Mesenteric fat pad (tissue), 1 donor: ENCODE results near the gene TCF12. TPM values are rescaled to one million over a fixed set of nuclear protein-coding genes. Genes with fewer than 3 reads are reported as not detected.

Experiments used
- DNase-seq: peaks from one replicate; pipeline ENCODE4 v3.0.0-alpha.2; 2020; ENCODE audit warnings: low spot score
- total RNA-seq: library from RNA; stranded (reverse); fragmentation: NEBNext Ultra II Directional; extraction: Animal tissue kit (Norgen Biotek cat#: 25700); gene quantifications from one replicate; pipeline ENCODE4 v1.2.1, GENCODE V29; 2021
- donor health status: DM: yes; HTN: yes; CAD: no.

The TCF12 gene
- total RNA-seq, 1 donor from 2014 or later, result 103 TPM

- DNase-seq, result no peak
These were observed 287.6 kb downstream of the TCF12 start for GRCh38 chr15:57205996-57206395.

GRCh38 chr15:57213862-57214261, 295.4 kb downstream of the TCF12 start:
- no peak for DNase-seq

DNA sequence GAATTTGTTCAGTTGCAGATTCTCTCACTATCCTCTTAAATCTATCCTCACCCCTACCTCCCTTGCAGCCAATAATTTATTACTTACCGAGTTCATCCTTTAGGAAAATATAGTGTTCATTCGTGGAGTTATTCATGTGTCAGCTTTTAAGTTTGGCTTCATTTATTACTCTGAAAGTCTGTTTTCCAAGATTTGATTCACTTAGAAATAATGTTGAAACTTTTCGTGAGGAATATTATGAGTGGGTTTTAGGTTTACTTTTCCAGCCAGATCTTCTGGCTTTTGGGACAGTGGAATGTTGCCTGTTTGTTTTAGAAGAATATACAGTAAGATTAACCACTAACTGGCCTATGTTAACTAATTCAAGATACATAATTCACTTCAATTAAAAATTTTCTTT, 296.9 kb downstream of the TCF12 start:
- DNase-seq, result no peak

DNA sequence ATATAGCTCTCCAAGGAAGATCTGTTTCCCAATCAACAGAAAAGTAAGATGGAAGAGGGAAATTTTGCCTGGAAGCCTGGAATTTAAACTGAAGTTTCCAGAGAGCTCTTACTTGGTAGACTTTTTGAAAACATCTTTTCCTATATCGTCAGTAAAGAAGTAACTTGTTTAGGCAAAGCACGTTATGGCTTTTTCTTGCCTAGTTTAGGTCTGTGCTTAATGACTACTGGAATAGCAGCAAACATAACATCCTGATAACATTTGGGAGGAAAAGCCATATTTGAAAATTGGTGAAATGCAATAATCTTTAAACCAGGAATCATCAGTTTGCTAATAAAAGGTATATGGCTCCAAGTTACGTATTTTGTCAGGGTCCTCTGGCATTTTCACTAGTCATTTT, 297.4 kb downstream of the TCF12 start:
- no peak for DNase-seq

- DNase-seq, result no peak
These were observed 297.8 kb downstream of the TCF12 start for GRCh38 chr15:57216288-57216687.

GRCh38 chr15:57217778-57218598, 299.5 kb downstream of the TCF12 start:
- DNase-seq, result no peak

DNA sequence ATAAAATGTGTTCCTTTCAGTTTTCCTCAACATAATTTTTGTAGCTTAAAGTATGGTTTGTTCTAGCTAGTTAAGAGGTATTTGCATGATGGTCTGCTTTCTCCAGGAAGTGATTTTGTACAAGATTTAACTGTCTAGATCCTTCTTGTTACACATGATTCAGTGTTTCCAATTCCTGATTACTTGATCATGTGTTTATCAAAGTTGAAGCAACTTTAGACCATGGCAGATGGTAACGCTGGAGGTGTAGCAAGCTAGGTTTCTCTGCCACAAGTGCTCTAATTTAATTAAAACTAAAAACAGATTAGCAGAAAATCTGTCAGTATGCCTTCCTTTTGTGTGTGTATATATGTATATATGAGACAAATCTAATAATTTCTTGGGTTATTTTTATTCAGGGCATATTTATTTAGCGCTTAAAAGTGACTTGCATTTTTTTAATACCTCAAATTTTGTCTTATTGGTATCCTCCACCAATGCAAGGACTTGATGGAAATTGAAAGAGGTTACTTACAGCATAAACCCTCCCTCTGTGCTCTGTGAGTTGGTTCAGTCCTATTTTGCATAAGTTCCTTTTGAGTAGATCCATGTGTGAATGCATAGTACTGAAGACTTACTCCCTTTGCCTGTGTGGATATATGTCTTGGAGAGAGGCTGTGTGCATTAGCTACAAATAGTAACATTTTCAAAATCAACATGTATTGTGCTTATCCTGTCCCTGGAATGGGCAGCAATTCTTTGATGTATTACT, 300.6 kb downstream of the TCF12 start:
- DNase-seq, result no peak

- DNase-seq, result no peak
These were observed 301.8 kb downstream of the TCF12 start for GRCh38 chr15:57220205-57220604.

- DNase-seq, result no peak
These were observed 302.7 kb downstream of the TCF12 start for GRCh38 chr15:57221134-57221533.

DNA sequence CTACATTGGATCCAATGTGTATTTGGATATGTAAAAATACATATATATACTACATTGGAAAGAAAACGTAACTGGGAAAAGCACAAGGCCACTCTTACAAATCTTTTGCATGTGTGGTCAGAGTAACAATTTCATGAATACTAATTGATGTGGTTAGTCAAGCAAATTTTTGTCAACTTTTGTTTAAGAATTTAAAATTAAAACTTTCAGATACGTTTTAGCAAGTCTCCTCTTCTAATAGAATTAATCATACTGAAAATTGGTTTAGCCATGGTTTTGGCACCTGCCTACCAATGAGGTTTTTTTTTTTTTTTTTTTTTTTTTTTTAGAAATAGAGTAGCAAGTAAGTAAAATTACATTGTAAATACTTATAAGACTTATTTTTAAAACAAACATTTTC, 304.9 kb downstream of the TCF12 start:
- no peak for DNase-seq

DNA sequence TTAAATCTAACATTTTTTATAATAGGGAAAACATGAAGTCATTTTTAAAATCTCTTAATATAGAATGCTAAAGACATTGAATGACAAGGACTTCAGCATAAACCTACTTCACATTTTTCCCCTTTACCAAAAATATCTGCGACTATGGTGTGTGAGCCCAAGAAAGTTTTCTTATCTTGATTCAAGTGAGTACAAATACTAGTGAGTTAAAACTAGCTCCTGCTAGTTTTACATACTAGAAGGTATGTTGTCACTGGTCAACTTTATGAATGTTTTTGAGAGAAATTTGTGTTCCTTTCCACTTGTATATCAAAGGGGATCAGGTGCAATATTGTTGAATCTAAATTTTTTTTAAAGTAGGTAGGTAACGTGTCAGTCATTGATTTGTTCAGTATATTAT, 305.4 kb downstream of the TCF12 start:
- DNase-seq, result no peak

DNA sequence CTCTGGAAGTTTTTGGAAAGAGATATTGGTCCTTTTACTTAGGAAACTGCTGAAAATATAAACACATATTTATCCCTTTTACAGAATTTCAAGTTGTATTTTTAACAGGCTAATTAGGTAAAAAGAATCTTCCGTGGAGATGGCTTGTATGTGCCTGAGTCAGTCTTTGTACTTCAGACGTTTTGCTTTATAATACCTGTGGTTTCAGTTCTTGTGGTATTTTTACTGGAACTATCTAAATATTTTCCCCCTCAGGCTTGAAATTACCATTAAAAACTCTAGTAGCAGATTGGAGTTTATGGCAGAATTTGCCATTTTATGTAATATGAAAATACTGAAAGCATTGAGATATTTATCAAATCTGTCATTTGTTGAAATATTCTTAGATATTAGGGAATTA, 306.2 kb downstream of the TCF12 start:
- DNase-seq, result no peak

- no peak for DNase-seq
These were observed 308.7 kb downstream of the TCF12 start for GRCh38 chr15:57227166-57227565.

- DNase-seq, result no peak
These were observed 309.5 kb downstream of the TCF12 start for GRCh38 chr15:57227899-57228298.

GRCh38 chr15:57228395-57228794, 310.0 kb downstream of the TCF12 start:
- DNase-seq, result no peak

DNA sequence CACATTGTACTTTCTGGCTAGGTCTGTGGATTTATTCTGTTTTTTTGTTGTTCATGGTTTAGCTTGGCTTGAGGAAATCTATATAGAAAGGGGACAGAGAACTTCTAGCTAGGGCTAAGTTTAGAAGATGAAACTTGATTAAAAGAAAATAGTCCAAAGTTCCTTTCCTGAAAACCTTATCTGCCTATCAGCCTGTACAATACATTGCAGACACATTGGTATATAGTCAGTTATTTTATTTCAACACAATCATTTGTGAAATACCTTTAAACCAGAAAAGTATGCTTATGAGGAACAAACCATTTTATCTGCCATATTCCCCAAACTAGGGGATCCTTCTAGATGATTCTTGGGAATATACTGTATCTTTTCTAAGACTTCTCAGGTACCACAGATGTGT, 310.6 kb downstream of the TCF12 start:
- no peak for DNase-seq

GRCh38 chr15:57231559-57231958, 313.1 kb downstream of the TCF12 start:
- DNase-seq, result no peak

GRCh38 chr15:57234156-57234555, 315.7 kb downstream of the TCF12 start:
- DNase-seq, result no peak

DNA sequence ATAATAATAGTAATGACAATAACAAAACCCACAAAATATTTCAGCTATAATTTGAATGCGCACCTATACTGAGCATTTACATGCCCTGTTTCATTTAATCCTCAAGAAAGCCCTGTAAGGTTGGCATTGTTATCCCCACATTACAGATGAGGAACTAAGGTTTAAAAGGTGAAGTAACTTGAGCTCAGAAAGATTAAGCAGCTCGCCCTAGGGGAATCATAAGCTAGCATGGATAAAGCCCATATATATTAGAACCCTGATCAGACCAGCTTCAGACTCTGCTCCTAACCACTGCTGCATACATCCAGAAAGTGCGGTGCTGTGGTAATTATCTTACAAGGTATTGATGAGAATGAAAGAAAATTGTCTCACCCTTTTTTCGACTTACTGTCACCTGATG, 316.7 kb downstream of the TCF12 start:
- DNase-seq, result no peak

- DNase-seq, result no peak
These were observed 317.4 kb downstream of the TCF12 start for GRCh38 chr15:57235873-57236272.

DNA sequence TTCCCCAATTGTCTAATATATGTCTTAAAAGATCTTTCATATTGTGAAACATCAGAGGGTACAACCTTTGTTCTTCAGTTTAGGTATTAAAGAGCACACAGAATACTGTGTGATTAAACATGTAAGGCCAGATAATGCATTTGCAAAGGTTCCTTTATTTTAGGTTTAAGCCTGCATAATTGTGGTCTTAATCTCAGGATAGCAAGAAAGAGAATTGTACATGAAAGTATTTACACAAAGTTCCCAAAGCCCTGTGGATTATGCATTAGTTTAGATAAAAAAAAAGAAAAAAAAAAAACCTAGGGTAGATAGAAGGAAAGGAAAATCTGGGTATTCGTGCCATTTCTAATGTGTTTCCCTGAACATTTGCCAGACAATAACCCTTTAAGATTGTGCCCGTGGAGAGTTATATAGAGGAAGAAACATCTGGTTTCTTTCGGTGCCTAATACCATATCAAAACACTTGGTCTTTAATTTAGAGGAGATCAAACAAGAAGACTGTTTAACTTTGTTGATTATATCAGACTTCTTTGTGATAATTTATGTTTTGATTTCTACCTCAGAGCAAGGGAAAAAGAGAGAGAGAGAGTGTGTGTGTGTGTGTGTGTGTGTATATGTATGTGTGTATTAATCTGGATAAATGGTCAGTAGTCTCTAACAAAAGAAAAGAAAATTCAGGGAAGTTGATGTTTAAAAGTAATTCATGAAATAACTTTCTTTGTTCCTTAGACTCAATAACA, 318.3 kb downstream of the TCF12 start:
- DNase-seq, result no peak

DNA sequence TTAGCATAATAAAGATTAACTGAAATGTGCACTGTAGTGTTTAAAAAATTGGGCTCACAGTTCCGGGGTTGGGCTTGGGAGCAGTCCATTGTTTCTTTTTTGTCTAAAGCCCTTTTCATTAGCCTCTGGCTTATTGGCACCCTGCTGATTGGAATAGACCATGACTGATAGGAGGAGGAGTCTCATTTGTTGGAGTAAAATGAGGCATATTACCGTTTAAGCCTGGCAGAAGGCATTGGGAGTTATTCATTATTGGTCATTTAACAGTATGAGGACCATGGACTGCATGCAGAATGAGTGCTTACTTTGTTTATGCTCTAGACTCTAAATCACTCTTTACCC, 318.8 kb downstream of the TCF12 start:
- DNase-seq, result no peak
